Neural progenitor cell (in vitro differentiated cells): Measurements from ENCODE around the gene LHFPL2. TPM values are rescaled to one million over a fixed set of nuclear protein-coding genes. Genes with fewer than 3 reads are reported as not detected.

Source experiments
- DNase-seq: peaks from one replicate; pipeline ENCODE4 v3.0.0-alpha.2; 2016; ENCODE audit warnings: low spot score
- H2AFZ ChIP-seq: fragments of 200-600 bp; sonication (generic); replicated peaks from 2 replicates; pipeline ENCODE4 v1.6.1; 2016; ENCODE audit warnings: antibody characterized with exemption
- H3F3A ChIP-seq: fragments of 200-600 bp; sonication (generic); 2 replicates; pipeline ENCODE4 v1.6.1; 2016; ENCODE audit warnings: antibody characterized with exemption, low read depth
- H3K27ac ChIP-seq: fragments of 200-600 bp; sonication (generic); 2 replicates; pipeline ENCODE4 v1.5.1; 2016; ENCODE audit warnings: mild to moderate bottlenecking
- H3K27me3 ChIP-seq: fragments of 200-600 bp; sonication (generic); 2 replicates; pipeline ENCODE4 v1.6.1; 2016; ENCODE audit warnings: mild to moderate bottlenecking, moderate library complexity
- H3K36me3 ChIP-seq: fragments of 200-600 bp; sonication (generic); 2 replicates; pipeline ENCODE4 v1.5.1; 2016
- H3K4me1 ChIP-seq: fragments of 200-600 bp; sonication (generic); 2 replicates; pipeline ENCODE4 v1.6.1; 2016; ENCODE audit warnings: mixed run types
- H3K4me2 ChIP-seq: fragments of 200-600 bp; sonication (generic); 2 replicates; pipeline ENCODE4 v1.6.1; 2016
- H3K4me3 ChIP-seq: fragments of 200-600 bp; sonication (generic); 2 replicates; pipeline ENCODE4 v1.5.1; 2016
- H3K79me2 ChIP-seq: fragments of 200-600 bp; sonication (generic); 2 replicates; pipeline ENCODE4 v1.6.1; 2016; ENCODE audit warnings: low read depth
- H3K9ac ChIP-seq: fragments of 200-600 bp; sonication (generic); 2 replicates; pipeline ENCODE4 v1.6.1; 2016
- H3K9me3 ChIP-seq: fragments of 200-600 bp; sonication (generic); 2 replicates; pipeline ENCODE4 v1.5.1; 2016; ENCODE audit warnings: low read depth
- H4K20me1 ChIP-seq: fragments of 200-600 bp; sonication (generic); 2 replicates; pipeline ENCODE4 v1.6.1; 2016; ENCODE audit warnings: low read depth
- H3K27ac Mint-ChIP-seq: 3 replicates; pipeline ENCODE4 v1.8.0; 2021; ENCODE audit warnings: mixed read lengths
- H3K27me3 Mint-ChIP-seq: 2 replicates; pipeline ENCODE4 v1.8.0; 2022; ENCODE audit warnings: low read depth, mild to moderate bottlenecking, inconsistent platforms, moderate library complexity, mixed read lengths; ENCODE audit not compliant: insufficient read depth
- H3K36me3 Mint-ChIP-seq: 3 replicates; pipeline ENCODE4 v1.8.0; 2021; ENCODE audit warnings: mixed read lengths
- H3K4me1 Mint-ChIP-seq: 3 replicates; pipeline ENCODE4 v1.8.0; 2021; ENCODE audit warnings: mixed read lengths
- H3K4me3 Mint-ChIP-seq: 3 replicates; pipeline ENCODE4 v1.8.0; 2021; ENCODE audit warnings: mild to moderate bottlenecking, moderate library complexity, mixed read lengths
- H3K9me3 Mint-ChIP-seq: 3 replicates; pipeline ENCODE4 v1.8.0; 2020; ENCODE audit warnings: mixed read lengths
- EZH2 ChIP-seq: fragments of 200-600 bp; sonication (generic); IDR thresholded peaks from 2 replicates; pipeline ENCODE4 v1.6.1; 2017; ENCODE audit warnings: antibody characterized with exemption, mild to moderate bottlenecking, moderate library complexity
- EZH2phosphoT487 ChIP-seq: fragments of 200-600 bp; sonication (generic); IDR thresholded peaks from 2 replicates; pipeline ENCODE4 v1.6.1; 2017; ENCODE audit warnings: antibody characterized with exemption
- total RNA-seq: library from RNA; depleted of rRNA; stranded (reverse); fragments of >200 nt; gene quantifications from 2 replicates; pipeline ENCODE4 v1.2.3, GENCODE V29; 2015; ENCODE audit warnings: low replicate concordance
- TF ChIP-seq, protein P1 (sequence below): fragments of 200-600 bp; sonication (generic); IDR thresholded peaks from 2 replicates; pipeline ENCODE4 v1.5.1; 2017; ENCODE audit warnings: antibody characterized with exemption, mild to moderate bottlenecking

LHFPL2 gene
- total RNA-seq, 1 donor from 2014 or later, result 21.1 TPM

DNA sequence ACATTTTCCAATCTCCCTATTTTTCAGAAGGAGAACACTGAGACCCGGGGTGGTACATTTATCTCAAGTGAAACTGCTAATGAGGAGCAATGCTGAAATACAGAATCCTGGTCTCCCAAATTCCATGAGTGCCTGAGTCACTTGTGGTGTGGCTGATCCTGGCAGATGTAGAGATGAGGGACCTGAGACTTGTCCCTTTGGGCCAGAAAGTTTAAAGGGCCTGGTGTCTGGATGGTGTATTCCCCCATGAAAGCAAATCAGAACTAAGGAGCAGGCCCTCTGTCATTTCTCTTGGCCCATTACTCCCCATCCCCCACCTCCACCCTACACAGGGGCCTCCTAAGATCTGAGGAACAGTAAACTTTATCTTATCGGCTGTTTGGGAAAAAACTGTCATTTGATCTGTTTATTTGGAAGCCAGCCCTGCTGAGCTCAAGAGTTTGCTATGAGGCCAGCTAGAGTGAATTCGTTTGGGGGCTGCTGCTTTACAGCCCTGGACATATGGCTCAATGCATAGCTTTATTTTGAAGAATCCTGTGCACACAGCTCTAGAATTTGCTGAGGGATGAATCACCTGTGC, 140.3 kb downstream of the LHFPL2 start:
- Histone ChIP-seq H3K9me3 (no peaks in the 10 kb centered on the region), H3K27me3 (peaks cover 5% of the 10 kb centered on the region), H4K20me1 (peaks cover 29% of the 10 kb centered on the region), H3K4me1 (peaks cover 37% of the 10 kb centered on the region), H3K9ac (no peak overlapping the region), H3K4me3 (no peak overlapping the region), H2AFZ (no peak overlapping the region), H3K79me2 (no peaks in the 10 kb centered on the region), H3K36me3 (no peaks in the 10 kb centered on the region), H3F3A (peaks cover 7% of the 10 kb centered on the region), H3K27ac (no peak overlapping the region), H3K4me2 (no peak overlapping the region)
- Mint-ChIP-seq H3K27ac (no peak overlapping the region), H3K4me1 (peaks cover 34% of the 10 kb centered on the region), H3K27me3 (no peaks in the 10 kb centered on the region), H3K36me3 (peaks cover 3% of the 10 kb centered on the region), H3K9me3 (no peaks in the 10 kb centered on the region), H3K4me3 (no peak overlapping the region)
- no peak for DNase-seq
- TF ChIP-seq, protein P1, sequence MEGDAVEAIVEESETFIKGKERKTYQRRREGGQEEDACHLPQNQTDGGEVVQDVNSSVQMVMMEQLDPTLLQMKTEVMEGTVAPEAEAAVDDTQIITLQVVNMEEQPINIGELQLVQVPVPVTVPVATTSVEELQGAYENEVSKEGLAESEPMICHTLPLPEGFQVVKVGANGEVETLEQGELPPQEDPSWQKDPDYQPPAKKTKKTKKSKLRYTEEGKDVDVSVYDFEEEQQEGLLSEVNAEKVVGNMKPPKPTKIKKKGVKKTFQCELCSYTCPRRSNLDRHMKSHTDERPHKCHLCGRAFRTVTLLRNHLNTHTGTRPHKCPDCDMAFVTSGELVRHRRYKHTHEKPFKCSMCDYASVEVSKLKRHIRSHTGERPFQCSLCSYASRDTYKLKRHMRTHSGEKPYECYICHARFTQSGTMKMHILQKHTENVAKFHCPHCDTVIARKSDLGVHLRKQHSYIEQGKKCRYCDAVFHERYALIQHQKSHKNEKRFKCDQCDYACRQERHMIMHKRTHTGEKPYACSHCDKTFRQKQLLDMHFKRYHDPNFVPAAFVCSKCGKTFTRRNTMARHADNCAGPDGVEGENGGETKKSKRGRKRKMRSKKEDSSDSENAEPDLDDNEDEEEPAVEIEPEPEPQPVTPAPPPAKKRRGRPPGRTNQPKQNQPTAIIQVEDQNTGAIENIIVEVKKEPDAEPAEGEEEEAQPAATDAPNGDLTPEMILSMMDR, result no peak
- no peak for TF ChIP-seq EZH2phosphoT487
- no peak for TF ChIP-seq EZH2

DNA sequence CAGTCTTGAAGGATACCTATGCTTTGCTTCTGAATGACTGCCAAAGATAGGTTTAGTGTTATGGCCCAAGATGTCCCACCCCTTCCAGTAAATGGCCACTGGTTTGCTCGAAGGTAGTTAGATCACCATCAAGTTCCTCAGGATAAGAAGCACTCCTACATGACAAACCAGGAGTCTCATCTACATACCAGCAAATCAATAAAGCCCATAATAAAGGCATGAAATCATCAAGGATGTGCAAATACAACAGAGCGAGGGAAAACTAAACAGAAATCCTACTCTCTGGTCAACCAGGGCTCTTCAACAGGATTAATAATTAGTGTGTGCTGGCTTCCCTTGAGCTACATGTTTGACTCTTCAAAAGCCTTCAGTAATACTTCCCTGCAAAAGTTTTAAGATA, 141.0 kb downstream of the LHFPL2 start:
- Mint-ChIP-seq H3K27ac (no peak overlapping the region), H3K27me3 (no peaks in the 10 kb centered on the region), H3K9me3 (no peaks in the 10 kb centered on the region), H3K36me3 (peaks cover 3% of the 10 kb centered on the region), H3K4me1 (peaks cover 34% of the 10 kb centered on the region), H3K4me3 (no peak overlapping the region)
- Histone ChIP-seq H3K36me3 (no peaks in the 10 kb centered on the region), H3K4me2 (no peak overlapping the region), H4K20me1 (peaks cover 29% of the 10 kb centered on the region), H3K4me3 (no peak overlapping the region), H3K9me3 (no peaks in the 10 kb centered on the region), H3K9ac (no peak overlapping the region), H2AFZ (no peak overlapping the region), H3K27ac (no peak overlapping the region), H3K4me1 (peaks cover 37% of the 10 kb centered on the region), H3F3A (peaks cover 7% of the 10 kb centered on the region), H3K79me2 (no peaks in the 10 kb centered on the region), H3K27me3 (peaks cover 5% of the 10 kb centered on the region)
- DNase-seq, result no peak
- TF ChIP-seq, protein P1, result no peak
- TF ChIP-seq EZH2, result no peak
- no peak for TF ChIP-seq EZH2phosphoT487

DNA sequence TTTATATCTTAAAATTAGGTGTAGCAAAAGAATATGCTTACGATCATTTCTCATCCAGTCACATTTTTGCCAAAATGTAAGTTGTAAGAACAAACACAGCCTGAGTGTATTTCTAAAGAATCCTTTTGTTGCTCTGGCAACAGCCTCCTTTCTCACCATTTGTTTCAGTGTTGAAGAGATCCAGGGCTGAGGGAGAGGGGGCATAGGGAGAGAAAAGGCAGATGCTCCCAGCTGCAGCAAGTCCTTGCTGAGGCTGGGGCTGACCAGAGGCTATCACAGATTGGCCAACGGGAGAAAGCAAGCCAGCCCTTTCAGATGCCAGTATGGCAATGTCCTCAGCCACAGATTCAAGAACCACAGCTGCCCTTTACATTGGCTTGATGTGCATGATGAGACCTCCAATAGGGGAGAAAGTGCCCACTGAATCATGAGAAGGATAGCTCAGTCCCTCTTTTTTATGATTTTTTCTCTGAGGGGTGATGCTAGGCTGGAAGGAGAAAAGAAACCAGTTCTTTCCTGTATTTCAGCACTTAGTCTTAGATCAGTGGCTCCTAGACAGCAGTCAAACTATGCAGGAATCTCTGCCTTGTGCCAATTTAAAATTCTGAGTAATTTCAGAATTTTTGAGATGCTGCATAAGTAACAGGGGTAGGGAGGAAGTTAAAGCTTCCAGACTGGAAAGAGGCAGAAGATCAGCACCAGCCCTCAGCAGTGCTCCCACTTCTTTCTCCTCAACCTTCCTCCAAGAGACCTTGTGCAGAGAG, 142.1 kb downstream of the LHFPL2 start:
- H3K36me3 Mint-ChIP-seq, result peaks cover 3% of the 10 kb centered on the region
- Histone ChIP-seq H2AFZ (no peak overlapping the region), H3K27me3 (peaks cover 5% of the 10 kb centered on the region), H3K4me3 (no peak overlapping the region), H3K27ac (no peak overlapping the region), H3K4me2 (no peak overlapping the region), H3F3A (peaks cover 7% of the 10 kb centered on the region), H3K36me3 (no peaks in the 10 kb centered on the region), H3K9me3 (no peaks in the 10 kb centered on the region), H3K9ac (no peak overlapping the region), H3K79me2 (no peaks in the 10 kb centered on the region), H3K4me1 (peaks cover 36% of the 10 kb centered on the region), H4K20me1 (peaks cover 29% of the 10 kb centered on the region)
- H3K27me3 Mint-ChIP-seq, result no peaks in the 10 kb centered on the region
- H3K9me3 Mint-ChIP-seq, result no peaks in the 10 kb centered on the region
- peak overlapping the region; percentile 21 for H3K27ac Mint-ChIP-seq
- peak; percentile 25 for DNase-seq
- no peak overlapping the region for H3K4me3 Mint-ChIP-seq
- peaks cover 33% of the 10 kb centered on the region for H3K4me1 Mint-ChIP-seq
- TF ChIP-seq EZH2phosphoT487 (no peak), EZH2 (no peak)
- TF ChIP-seq, protein P1, result no peak
